Mammary epithelial cell (primary cell): ENCODE results near the gene LYPD4.
A peak's percentile ranks its signal among the peaks of the same experiment; 100 is the strongest.

Experiments
- EZH2 ChIP-seq: IDR thresholded peaks from 2 replicates; pipeline ENCODE4 v1.6.1; 2012; ENCODE audit warnings: low read length, inconsistent platforms, borderline replicate concordance
- TF ChIP-seq, protein P1 (sequence below), 2 donors: IDR thresholded peaks in 1 of 2; conservative IDR thresholded peaks in 1 of 2; 2 replicates each; pipeline ENCODE4 v1.5.1; 2011 to 2012; ENCODE audit warnings: inconsistent platforms in 2 of 2, low read length in 2 of 2, mild to moderate bottlenecking in 2 of 2, control low read depth in 1 of 2, low read depth in 1 of 2; ENCODE audit not compliant: insufficient read depth in 1 of 2; ENCODE audit errors: extremely low read depth in 1 of 2

- no peak for TF ChIP-seq EZH2
- TF ChIP-seq, protein P1, sequence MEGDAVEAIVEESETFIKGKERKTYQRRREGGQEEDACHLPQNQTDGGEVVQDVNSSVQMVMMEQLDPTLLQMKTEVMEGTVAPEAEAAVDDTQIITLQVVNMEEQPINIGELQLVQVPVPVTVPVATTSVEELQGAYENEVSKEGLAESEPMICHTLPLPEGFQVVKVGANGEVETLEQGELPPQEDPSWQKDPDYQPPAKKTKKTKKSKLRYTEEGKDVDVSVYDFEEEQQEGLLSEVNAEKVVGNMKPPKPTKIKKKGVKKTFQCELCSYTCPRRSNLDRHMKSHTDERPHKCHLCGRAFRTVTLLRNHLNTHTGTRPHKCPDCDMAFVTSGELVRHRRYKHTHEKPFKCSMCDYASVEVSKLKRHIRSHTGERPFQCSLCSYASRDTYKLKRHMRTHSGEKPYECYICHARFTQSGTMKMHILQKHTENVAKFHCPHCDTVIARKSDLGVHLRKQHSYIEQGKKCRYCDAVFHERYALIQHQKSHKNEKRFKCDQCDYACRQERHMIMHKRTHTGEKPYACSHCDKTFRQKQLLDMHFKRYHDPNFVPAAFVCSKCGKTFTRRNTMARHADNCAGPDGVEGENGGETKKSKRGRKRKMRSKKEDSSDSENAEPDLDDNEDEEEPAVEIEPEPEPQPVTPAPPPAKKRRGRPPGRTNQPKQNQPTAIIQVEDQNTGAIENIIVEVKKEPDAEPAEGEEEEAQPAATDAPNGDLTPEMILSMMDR (conservative IDR thresholded peaks at IDR 0.05 in 1 of 2, IDR thresholded peaks at IDR 0.05 in 1 of 2; ENCODE audit: extremely low read depth in 1 of 2, insufficient read depth in 1 of 2, low read depth in 1 of 2, low read length in 2 of 2): peak; percentile 79 to 83
These were observed 28.5 kb upstream of the LYPD4 start for GRCh38 chr19:41872775-41873647.
